Myometrial cell (primary cell): ENCODE data around the gene FCHO2. TPM values are rescaled to one million over a fixed set of nuclear protein-coding genes. Genes with fewer than 3 reads are reported as not detected.

Source experiments
- total RNA-seq: library from RNA; depleted of rRNA; stranded (reverse); fragments of >200 nt; gene quantifications from 2 replicates; pipeline ENCODE4 v1.2.3, GENCODE V29; 2015

FCHO2 gene
- 6.7 and 21.9 TPM in 2 replicates for total RNA-seq

GRCh38 chr5:72955768-72956323 lies at the start of gene FCHO2:
Gene FCHO2 (plus strand): TSS chr5:72956041. CDS start chr5:72956097, 56 bp downstream.

GRCh38 chr5:73120222-73121118 lies 164.6 kb downstream of the FCHO2 start, which contains the start of gene TMEM171:
Gene TMEM171 (plus strand): TSS chr5:73120575. CDS start chr5:73123374, 2,799 bp downstream.

Other genes with a start within 250 kb of the FCHO2 start
- 267 and 314 TPM in 2 replicates for gene TNPO1, start 139.4 kb upstream of the FCHO2 start, total RNA-seq
- 8.7 and 9.8 TPM in 2 replicates for gene TMEM171, start 164.5 kb downstream of the FCHO2 start, total RNA-seq
- not detected in 2 replicates for gene TMEM174, start 217.2 kb downstream of the FCHO2 start, total RNA-seq